Naive thymus-derived CD8-positive, alpha-beta T cell (primary cell): ENCODE data around the gene ELFN2. TPM values are rescaled to one million over a fixed set of nuclear protein-coding genes. Genes with fewer than 3 reads are reported as not detected.
A peak's percentile ranks its signal among the peaks of the same experiment; 100 is the strongest.

Experiments
- ATAC-seq, 2 donors: fragments of 150-1000 bp; cut with Tn5 transposase in 1 of 2; sonication (Bioruptor Pico), chemical (Tn5 transposase) in 1 of 2; 1 replicate in 1 of 2; 2 replicates in 1 of 2; pipeline ENCODE4 v1.10.0; 2021; ENCODE audit warnings: mild to moderate bottlenecking in 2 of 2, moderate library complexity in 2 of 2
- POLR2A ChIA-PET: fragments of 350-600 bp; sonication (Branson Sonifier 250); formaldehyde crosslinking; loops from one replicate; lab custom pipeline; 2021; ENCODE audit warnings: antibody characterized with exemption; lab: Charles Lee
- DNase-seq, 10 donors: peaks; one replicate each; pipeline versions ENCODE4 v3.0.0 to v3.0.0-alpha.2; 2020 to 2022
- H3K27ac Mint-ChIP-seq, 10 donors: one replicate each; pipeline ENCODE4 v1.8.0; 2020 to 2022; ENCODE audit warnings: mild to moderate bottlenecking in 10 of 10, mixed read lengths in 10 of 10, moderate library complexity in 4 of 10, inconsistent platforms in 1 of 10
- H3K27me3 Mint-ChIP-seq, 5 donors: one replicate each; pipeline ENCODE4 v1.8.0; 2021 to 2022; ENCODE audit warnings: mixed read lengths in 5 of 5
- H3K36me3 Mint-ChIP-seq, 3 donors: one replicate each; pipeline ENCODE4 v1.8.0; 2020 to 2022; ENCODE audit warnings: mixed read lengths in 3 of 3, mild to moderate bottlenecking in 2 of 3, inconsistent platforms in 1 of 3
- H3K4me1 Mint-ChIP-seq, 4 donors: one replicate each; pipeline ENCODE4 v1.8.0; 2021 to 2022; ENCODE audit warnings: mixed read lengths in 4 of 4
- H3K4me3 Mint-ChIP-seq, 10 donors: one replicate each; pipeline ENCODE4 v1.8.0; 2020 to 2022; ENCODE audit warnings: mild to moderate bottlenecking in 10 of 10, mixed read lengths in 10 of 10, moderate library complexity in 6 of 10, inconsistent platforms in 1 of 10
- H3K9me3 Mint-ChIP-seq, 9 donors: one replicate each; pipeline ENCODE4 v1.8.0; 2020 to 2022; ENCODE audit warnings: mixed read lengths in 9 of 9, mild to moderate bottlenecking in 3 of 9, inconsistent platforms in 1 of 9, moderate library complexity in 1 of 9
- polyA plus RNA-seq, 3 donors: library from polyadenylated mRNA; unstranded; fragments of 300-500 nt; fragmentation: Illumina TruSeq; gene quantifications; one replicate each; pipeline ENCODE4 v1.2.3, GENCODE V29; 2021
- total RNA-seq, 8 experiments: library from RNA in 2 of 8; stranded (reverse) in 2 of 8; gene quantifications; one replicate each; pipeline ENCODE4 v1.2.3 and lab custom pipeline; 2021 to 2026

The ELFN2 gene
- total and polyA plus RNA-seq, 5 experiments from 2014 or later = 0.55 to 0.88 TPM; not detected in 3

DNA sequence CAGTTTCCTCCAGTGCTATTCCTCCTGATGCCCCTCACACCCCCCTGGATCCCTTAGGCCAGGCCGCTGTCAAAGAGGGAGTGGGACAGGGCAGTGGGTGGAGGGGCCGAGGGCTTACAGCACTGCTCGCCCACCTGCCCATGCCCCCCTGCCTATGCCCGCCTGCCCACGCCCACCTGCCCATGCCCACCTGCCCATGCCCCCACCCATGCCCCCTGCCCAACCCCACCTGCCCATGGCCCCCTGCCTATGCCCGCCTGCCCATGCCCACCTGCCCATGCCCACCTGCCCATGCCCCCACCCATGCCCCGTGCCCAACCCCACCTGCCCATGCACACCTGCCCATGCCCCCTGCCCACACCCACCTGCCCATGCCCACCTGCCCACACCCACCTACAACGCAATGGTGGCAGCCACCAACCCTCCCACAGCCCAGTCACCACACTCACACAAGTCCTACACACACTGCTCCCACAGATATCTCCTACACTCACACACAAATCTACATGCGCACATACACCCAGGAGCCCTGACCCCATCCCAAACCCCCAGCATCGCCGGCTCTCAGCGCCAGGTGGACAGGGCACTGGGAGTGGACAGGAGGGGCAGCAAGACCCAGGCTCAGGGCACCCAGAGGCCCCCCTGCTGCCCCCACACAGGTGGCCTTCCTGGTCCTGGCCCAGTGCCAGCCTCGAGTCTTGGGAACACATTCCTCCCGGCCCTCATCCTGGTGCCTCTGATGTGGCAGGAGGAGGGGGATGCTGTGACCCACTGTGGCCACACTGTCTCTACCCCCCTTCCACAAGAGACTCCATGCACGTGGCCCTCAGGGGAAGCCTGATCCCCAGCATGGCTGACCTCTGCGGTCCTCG is 83.2 kb downstream of the ELFN2 start:
- H3K4me3 Mint-ChIP-seq = no peak overlapping the region
- POLR2A ChIA-PET = no interaction called here
- no peaks in the 10 kb centered on the region for H3K9me3 Mint-ChIP-seq
- ATAC-seq (no peak), DNase-seq (no peak)
- H3K36me3 Mint-ChIP-seq = no peaks in the 10 kb centered on the region
- H3K4me1 Mint-ChIP-seq = peaks cover 4 to 39% (median 11%) of the 10 kb centered on the region in 4 donors
- peaks cover 0 to 4% (median 0%) of the 10 kb centered on the region in 5 donors for H3K27me3 Mint-ChIP-seq
- peak overlapping the region in 1 of 10 donors; percentile 50 for H3K27ac Mint-ChIP-seq

- Mint-ChIP-seq H3K27ac (no peak overlapping the region), H3K4me3 (no peak overlapping the region), H3K9me3 (no peaks in the 10 kb centered on the region), H3K27me3 (peaks cover 0 to 6% (median 0%) of the 10 kb centered on the region in 5 donors), H3K36me3 (no peaks in the 10 kb centered on the region), H3K4me1 (peaks cover 4 to 39% (median 11%) of the 10 kb centered on the region in 4 donors)
- DNase-seq (no peak), ATAC-seq (no peak)
- POLR2A ChIA-PET = no interaction called here
These were observed 83.9 kb downstream of the ELFN2 start for GRCh38 chr22:37343348-37343747.

DNA sequence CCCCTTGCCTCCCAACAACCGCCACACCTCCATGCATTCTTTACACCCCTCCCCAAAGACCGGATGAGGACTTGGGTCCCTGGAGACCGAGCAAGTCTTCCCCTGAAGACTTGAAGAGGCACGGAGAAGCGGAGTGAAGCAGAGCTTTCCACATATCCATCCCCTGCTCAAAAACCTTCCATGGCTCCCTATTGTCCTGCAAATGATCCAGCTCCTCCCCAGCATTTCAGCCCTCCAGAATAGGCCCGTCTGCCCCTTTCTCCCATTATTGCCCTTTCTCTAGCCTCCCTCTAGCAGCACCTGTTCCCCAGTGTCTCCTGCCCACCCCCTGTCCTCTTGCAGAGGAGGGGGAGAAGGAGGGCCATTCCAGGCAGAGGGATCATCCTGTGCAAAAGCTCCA is 85.2 kb downstream of the ELFN2 start:
- peaks cover 0 to 10% (median 3%) of the 10 kb centered on the region in 5 donors for H3K27me3 Mint-ChIP-seq
- ATAC-seq (no peak), DNase-seq (no peak)
- peak overlapping the region in 2 of 10 donors; percentile 62 to 84 for H3K27ac Mint-ChIP-seq
- H3K9me3 Mint-ChIP-seq = no peaks in the 10 kb centered on the region
- POLR2A ChIA-PET = no interaction called here
- H3K4me3 Mint-ChIP-seq = no peak overlapping the region
- H3K4me1 Mint-ChIP-seq = peaks cover 4 to 32% (median 9%) of the 10 kb centered on the region in 4 donors
- H3K36me3 Mint-ChIP-seq = no peaks in the 10 kb centered on the region

- ATAC-seq (no peak), DNase-seq (no peak)
- peaks cover 0 to 16% (median 8%) of the 10 kb centered on the region in 5 donors for H3K27me3 Mint-ChIP-seq
- POLR2A ChIA-PET = interaction anchor here (0.5 kb wide), 1 partner anchor 1287 kb away, joined by 3 read pairs; no protein-coding TSS in a partner anchor
- no peaks in the 10 kb centered on the region for H3K9me3 Mint-ChIP-seq
- H3K36me3 Mint-ChIP-seq = no peaks in the 10 kb centered on the region
- peaks cover 4 to 32% (median 9%) of the 10 kb centered on the region in 4 donors for H3K4me1 Mint-ChIP-seq
- no peak overlapping the region for H3K4me3 Mint-ChIP-seq
- peak overlapping the region in 4 of 10 donors; percentile 16 to 75 (median 66) for H3K27ac Mint-ChIP-seq
These were observed 86.7 kb downstream of the ELFN2 start for GRCh38 chr22:37340331-37341262.

GRCh38 chr22:37338539-37339246 is 88.6 kb downstream of the ELFN2 start:
- peaks cover 10 to 28% (median 24%) of the 10 kb centered on the region in 5 donors for H3K27me3 Mint-ChIP-seq
- peak overlapping the region in 3 of 10 donors; percentile 15 to 69 (median 59) for H3K27ac Mint-ChIP-seq
- no peak for ATAC-seq
- DNase-seq = no peak
- H3K4me3 Mint-ChIP-seq = no peak overlapping the region
- peaks cover 5 to 41% (median 19%) of the 10 kb centered on the region in 4 donors for H3K4me1 Mint-ChIP-seq
- H3K9me3 Mint-ChIP-seq = no peaks in the 10 kb centered on the region
- POLR2A ChIA-PET = no interaction called here
- H3K36me3 Mint-ChIP-seq = no peaks in the 10 kb centered on the region

DNA sequence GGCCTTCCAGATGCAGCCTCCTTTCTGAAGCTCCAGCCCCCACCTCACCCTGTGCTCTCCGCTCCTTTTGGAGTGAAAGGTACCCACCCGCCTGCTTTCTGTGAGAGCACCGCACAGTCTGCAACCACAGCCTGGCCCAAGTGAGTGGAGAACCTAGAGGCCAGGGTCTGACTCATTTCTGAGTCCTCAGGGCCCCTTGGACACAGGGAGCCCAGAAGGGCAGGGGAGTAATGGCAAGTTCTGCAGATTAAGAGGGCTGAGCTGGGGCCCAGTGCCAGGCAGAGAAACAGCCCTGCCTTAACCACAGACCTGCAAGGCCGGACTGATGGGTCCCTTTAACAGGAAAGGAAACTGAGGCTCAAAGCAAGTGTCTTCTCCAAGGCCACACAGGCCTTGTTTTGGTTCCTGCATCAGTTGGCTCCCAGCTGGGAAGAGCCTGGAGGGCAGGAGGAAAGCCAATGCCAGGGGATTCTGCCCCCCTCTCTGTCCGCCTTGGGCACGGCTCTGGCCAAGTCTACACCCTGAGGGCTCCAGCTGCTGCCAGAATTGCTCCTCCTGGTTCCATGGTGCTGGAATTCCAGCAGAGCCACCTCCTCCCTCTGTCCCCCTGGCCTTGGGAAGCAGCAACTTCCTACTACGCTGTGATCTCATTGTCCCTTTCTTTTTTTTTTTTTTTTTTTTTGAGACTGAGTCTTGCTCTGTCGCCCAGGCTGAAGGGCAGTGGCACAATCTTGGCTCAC is 89.9 kb downstream of the ELFN2 start:
- POLR2A ChIA-PET = no interaction called here
- Mint-ChIP-seq H3K27ac (no peak overlapping the region), H3K9me3 (no peaks in the 10 kb centered on the region), H3K4me1 (peaks cover 5 to 28% (median 16%) of the 10 kb centered on the region in 4 donors), H3K27me3 (peaks cover 15 to 40% (median 31%) of the 10 kb centered on the region in 5 donors), H3K4me3 (no peak overlapping the region), H3K36me3 (no peaks in the 10 kb centered on the region)
- ATAC-seq (no peak), DNase-seq (no peak)

DNA sequence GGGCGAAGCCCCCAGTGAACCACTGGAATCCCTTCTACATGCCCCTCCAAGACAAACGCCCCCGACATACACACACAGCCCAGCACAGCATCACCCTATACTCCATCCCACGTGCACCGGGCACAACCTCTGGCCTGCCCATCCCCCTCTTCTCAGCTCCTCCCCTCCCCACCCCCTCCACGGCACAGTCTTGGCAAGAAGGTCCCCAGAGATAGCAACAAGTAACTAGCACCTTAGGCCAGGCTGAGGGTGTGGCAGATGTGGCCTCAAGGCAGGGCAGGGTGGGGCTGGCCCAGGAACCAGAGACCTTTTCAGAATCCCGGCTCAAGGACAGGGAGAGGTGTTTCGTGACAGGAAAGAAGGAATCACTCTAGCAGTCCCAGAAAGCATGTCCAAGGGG is 90.7 kb downstream of the ELFN2 start:
- H3K27ac Mint-ChIP-seq = no peak overlapping the region
- no peaks in the 10 kb centered on the region for H3K36me3 Mint-ChIP-seq
- no peak overlapping the region for H3K4me3 Mint-ChIP-seq
- peaks cover 5 to 20% (median 11%) of the 10 kb centered on the region in 4 donors for H3K4me1 Mint-ChIP-seq
- no peaks in the 10 kb centered on the region for H3K9me3 Mint-ChIP-seq
- H3K27me3 Mint-ChIP-seq = peaks cover 19 to 48% (median 38%) of the 10 kb centered on the region in 5 donors
- POLR2A ChIA-PET = no interaction called here
- ATAC-seq = no peak
- DNase-seq = no peak

GRCh38 chr22:37335806-37336199 is 91.5 kb downstream of the ELFN2 start:
- Mint-ChIP-seq H3K27me3 (peaks cover 19 to 52% (median 39%) of the 10 kb centered on the region in 5 donors), H3K36me3 (no peaks in the 10 kb centered on the region), H3K9me3 (no peaks in the 10 kb centered on the region), H3K4me3 (no peak overlapping the region), H3K4me1 (peaks cover 5 to 16% (median 11%) of the 10 kb centered on the region in 4 donors), H3K27ac (no peak overlapping the region)
- no peak for DNase-seq
- ATAC-seq = no peak
- POLR2A ChIA-PET = no interaction called here

- Mint-ChIP-seq H3K4me1 (peaks cover 5 to 16% (median 11%) of the 10 kb centered on the region in 4 donors), H3K27ac (peak overlapping the region in 2 of 10 donors; percentile 24 to 40), H3K36me3 (no peaks in the 10 kb centered on the region), H3K4me3 (peak overlapping the region in 7 of 10 donors; percentile 5 to 57 (median 43)), H3K9me3 (no peaks in the 10 kb centered on the region), H3K27me3 (peaks cover 19 to 57% (median 40%) of the 10 kb centered on the region in 5 donors)
- no peak for DNase-seq
- POLR2A ChIA-PET = no interaction called here
- ATAC-seq = no peak
These were observed 92.1 kb downstream of the ELFN2 start for GRCh38 chr22:37334859-37335805.

- DNase-seq = no peak
- H3K36me3 Mint-ChIP-seq = no peaks in the 10 kb centered on the region
- no peak overlapping the region for H3K27ac Mint-ChIP-seq
- peaks cover 5 to 16% (median 11%) of the 10 kb centered on the region in 4 donors for H3K4me1 Mint-ChIP-seq
- no peaks in the 10 kb centered on the region for H3K9me3 Mint-ChIP-seq
- peaks cover 19 to 63% (median 45%) of the 10 kb centered on the region in 5 donors for H3K27me3 Mint-ChIP-seq
- ATAC-seq = peak in 1 of 2 donors; percentile 35
- peak overlapping the region in 8 of 10 donors; percentile 36 to 75 (median 52) for H3K4me3 Mint-ChIP-seq
- POLR2A ChIA-PET = interaction anchor here (1.1 kb wide), 1 partner anchor 20 kb away, joined by 3 read pairs; no protein-coding TSS in a partner anchor
These were observed 92.8 kb downstream of the ELFN2 start for GRCh38 chr22:37334461-37334858.
